Neural cell (in vitro differentiated cells): ENCODE data around the gene SECISBP2L.

Experiments used
- EP300 ChIP-seq: fragments of 450-650 bp; conservative IDR thresholded peaks from 2 replicates; pipeline ENCODE4 v1.6.1; 2014; ENCODE audit warnings: antibody characterized with exemption, mild to moderate bottlenecking, moderate library complexity; ENCODE audit not compliant: poor library complexity, severe bottlenecking
- EZH2 ChIP-seq: fragments of 200-600, 300-800 bp; shearing (Covaris generic), sonication (generic); IDR thresholded peaks from 2 replicates; pipeline ENCODE4 v1.6.1; 2014; ENCODE audit warnings: antibody characterized with exemption, low read length, borderline replicate concordance, mild to moderate bottlenecking; ENCODE audit not compliant: insufficient read depth, poor library complexity, severe bottlenecking
- POLR2AphosphoS5 ChIP-seq: IDR thresholded peaks from 2 replicates; pipeline ENCODE4 v1.6.1; 2012
- RAD21 ChIP-seq: fragments of 450-650 bp; conservative IDR thresholded peaks from 2 replicates; pipeline ENCODE4 v1.6.1; 2014; ENCODE audit warnings: antibody characterized with exemption, mild to moderate bottlenecking, moderate library complexity
- SMC3 ChIP-seq: fragments of 450-650 bp; conservative IDR thresholded peaks from 2 replicates; pipeline ENCODE4 v1.6.1; 2014; ENCODE audit warnings: antibody characterized with exemption, mild to moderate bottlenecking, moderate library complexity; ENCODE audit not compliant: poor library complexity
- TF ChIP-seq, protein P1 (sequence below): fragments of 450-650 bp; IDR thresholded peaks from 2 replicates; pipeline ENCODE4 v1.5.1; 2014; ENCODE audit warnings: antibody characterized with exemption, mild to moderate bottlenecking, moderate library complexity; ENCODE audit not compliant: poor library complexity, severe bottlenecking

- TF ChIP-seq EP300 (no peak), SMC3 (no peak), EZH2 (no peak), POLR2AphosphoS5 (no peak), RAD21 (no peak)
- TF ChIP-seq, protein P1, sequence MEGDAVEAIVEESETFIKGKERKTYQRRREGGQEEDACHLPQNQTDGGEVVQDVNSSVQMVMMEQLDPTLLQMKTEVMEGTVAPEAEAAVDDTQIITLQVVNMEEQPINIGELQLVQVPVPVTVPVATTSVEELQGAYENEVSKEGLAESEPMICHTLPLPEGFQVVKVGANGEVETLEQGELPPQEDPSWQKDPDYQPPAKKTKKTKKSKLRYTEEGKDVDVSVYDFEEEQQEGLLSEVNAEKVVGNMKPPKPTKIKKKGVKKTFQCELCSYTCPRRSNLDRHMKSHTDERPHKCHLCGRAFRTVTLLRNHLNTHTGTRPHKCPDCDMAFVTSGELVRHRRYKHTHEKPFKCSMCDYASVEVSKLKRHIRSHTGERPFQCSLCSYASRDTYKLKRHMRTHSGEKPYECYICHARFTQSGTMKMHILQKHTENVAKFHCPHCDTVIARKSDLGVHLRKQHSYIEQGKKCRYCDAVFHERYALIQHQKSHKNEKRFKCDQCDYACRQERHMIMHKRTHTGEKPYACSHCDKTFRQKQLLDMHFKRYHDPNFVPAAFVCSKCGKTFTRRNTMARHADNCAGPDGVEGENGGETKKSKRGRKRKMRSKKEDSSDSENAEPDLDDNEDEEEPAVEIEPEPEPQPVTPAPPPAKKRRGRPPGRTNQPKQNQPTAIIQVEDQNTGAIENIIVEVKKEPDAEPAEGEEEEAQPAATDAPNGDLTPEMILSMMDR = no peak
Observed at GRCh38 chr15:48955370-48955769, 90.9 kb downstream of the SECISBP2L start.
